Uterus (tissue), 4 donors: Measurements from ENCODE around the gene NDUFB11. TPM values are rescaled to one million over a fixed set of nuclear protein-coding genes. Genes with fewer than 3 reads are reported as not detected.

ENCODE experiments used
- DNase-seq, 2 donors: peaks; one replicate each; pipeline ENCODE4 v3.0.0-alpha.2; 2019 to 2020
- H3K27ac ChIP-seq, 2 donors: fragments of 200-600 bp; sonication (generic); 1 replicate in 1 of 2; 2 replicates in 1 of 2; pipeline ENCODE4 v1.5.1; 2016 to 2018
- H3K27me3 ChIP-seq, 2 donors: fragments of 200-600 bp; sonication (generic); one replicate each; pipeline ENCODE4 v1.5.1; 2018 to 2019; ENCODE audit warnings: control low read depth in 1 of 2
- H3K36me3 ChIP-seq, 2 donors: fragments of 200-600 bp; sonication (generic); one replicate each; pipeline ENCODE4 v1.5.1; 2019; ENCODE audit warnings: control low read depth in 1 of 2
- H3K4me1 ChIP-seq, 2 donors: fragments of 200-600 bp; sonication (generic); one replicate each; pipeline ENCODE4 v1.5.1; 2018 to 2019; ENCODE audit warnings: control low read depth in 1 of 2
- H3K4me3 ChIP-seq, 2 donors: fragments of 200-600 bp; sonication (generic); 1 replicate in 1 of 2; 2 replicates in 1 of 2; pipeline ENCODE4 v1.5.1; 2018 to 2019; ENCODE audit warnings: mild to moderate bottlenecking in 1 of 2
- H3K9me3 ChIP-seq, 2 donors: fragments of 200-600 bp; sonication (generic); one replicate each; pipeline ENCODE4 v1.5.1; 2019; ENCODE audit warnings: control low read depth in 1 of 2
- POLR2A ChIP-seq, 2 donors: fragments of 450-650 bp; IDR thresholded peaks; one replicate each; pipeline ENCODE4 v1.6.1; 2016; ENCODE audit warnings: antibody characterized with exemption in 2 of 2, mild to moderate bottlenecking in 1 of 2, moderate library complexity in 1 of 2
- intact Hi-C: fragments of 100-400 bp; cut with DNase I; formaldehyde crosslinking; loops from one replicate; pipeline ENCODE4 v1.15.1; 2023; ENCODE audit warnings: low total_unique reads
- total RNA-seq, 4 donors: library from RNA; depleted of rRNA in 3 of 4; stranded (reverse); fragments of >200 nt in 3 of 4; gene quantifications; one replicate each; pipeline versions ENCODE4 v1.1.0 to v1.2.4, GENCODE V29; 2014 to 2023
- TF ChIP-seq, protein P1 (sequence below), 4 experiments: fragments of 200-600 bp in 2 of 4; fragments of 450-650 bp in 2 of 4; sonication (generic) in 2 of 4; IDR thresholded peaks; one replicate each; pipeline ENCODE4 v1.5.1; 2016 to 2019; ENCODE audit warnings: antibody characterized with exemption in 4 of 4, mild to moderate bottlenecking in 2 of 4, moderate library complexity in 1 of 4
- donor health status: DM: yes; HTN: yes; CAD: no.

Gene NDUFB11
- total RNA-seq, 4 donors from 2014 or later: 28.6 to 42.6 (median 35.5) TPM

DNA sequence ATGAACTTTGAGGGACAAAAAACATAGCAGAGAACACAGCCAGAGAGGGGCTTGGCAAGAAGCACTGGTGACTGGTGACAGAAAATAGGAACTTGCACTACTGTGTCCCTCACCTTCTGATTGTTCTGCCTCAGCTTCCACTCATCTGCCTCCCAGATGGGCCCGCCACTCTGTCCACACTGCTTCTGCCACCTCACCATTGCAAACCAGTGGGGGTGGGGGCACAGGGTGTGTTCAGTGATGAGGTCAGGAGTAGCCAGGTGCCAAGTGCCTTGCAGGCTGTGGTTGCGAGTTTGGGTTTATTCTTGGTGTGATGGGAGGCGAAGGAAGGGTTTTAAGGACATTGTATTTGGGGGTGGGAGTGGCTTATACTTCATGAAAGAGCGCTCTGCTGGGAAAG lies 40.0 kb upstream of the NDUFB11 start:
- Histone ChIP-seq H3K36me3 (no peaks in the 10 kb centered on the region), H3K27me3 (no peaks in the 10 kb centered on the region), H3K9me3 (no peaks in the 10 kb centered on the region), H3K4me1 (no peaks in the 10 kb centered on the region), H3K4me3 (no peak overlapping the region), H3K27ac (no peak overlapping the region)
- no peak for TF ChIP-seq POLR2A (IDR thresholded peaks at IDR 0.05)
- TF ChIP-seq, protein P1, sequence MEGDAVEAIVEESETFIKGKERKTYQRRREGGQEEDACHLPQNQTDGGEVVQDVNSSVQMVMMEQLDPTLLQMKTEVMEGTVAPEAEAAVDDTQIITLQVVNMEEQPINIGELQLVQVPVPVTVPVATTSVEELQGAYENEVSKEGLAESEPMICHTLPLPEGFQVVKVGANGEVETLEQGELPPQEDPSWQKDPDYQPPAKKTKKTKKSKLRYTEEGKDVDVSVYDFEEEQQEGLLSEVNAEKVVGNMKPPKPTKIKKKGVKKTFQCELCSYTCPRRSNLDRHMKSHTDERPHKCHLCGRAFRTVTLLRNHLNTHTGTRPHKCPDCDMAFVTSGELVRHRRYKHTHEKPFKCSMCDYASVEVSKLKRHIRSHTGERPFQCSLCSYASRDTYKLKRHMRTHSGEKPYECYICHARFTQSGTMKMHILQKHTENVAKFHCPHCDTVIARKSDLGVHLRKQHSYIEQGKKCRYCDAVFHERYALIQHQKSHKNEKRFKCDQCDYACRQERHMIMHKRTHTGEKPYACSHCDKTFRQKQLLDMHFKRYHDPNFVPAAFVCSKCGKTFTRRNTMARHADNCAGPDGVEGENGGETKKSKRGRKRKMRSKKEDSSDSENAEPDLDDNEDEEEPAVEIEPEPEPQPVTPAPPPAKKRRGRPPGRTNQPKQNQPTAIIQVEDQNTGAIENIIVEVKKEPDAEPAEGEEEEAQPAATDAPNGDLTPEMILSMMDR (IDR thresholded peaks at IDR 0.05): no peak
- no peak for DNase-seq
- intact Hi-C loops: no loop called here

DNA sequence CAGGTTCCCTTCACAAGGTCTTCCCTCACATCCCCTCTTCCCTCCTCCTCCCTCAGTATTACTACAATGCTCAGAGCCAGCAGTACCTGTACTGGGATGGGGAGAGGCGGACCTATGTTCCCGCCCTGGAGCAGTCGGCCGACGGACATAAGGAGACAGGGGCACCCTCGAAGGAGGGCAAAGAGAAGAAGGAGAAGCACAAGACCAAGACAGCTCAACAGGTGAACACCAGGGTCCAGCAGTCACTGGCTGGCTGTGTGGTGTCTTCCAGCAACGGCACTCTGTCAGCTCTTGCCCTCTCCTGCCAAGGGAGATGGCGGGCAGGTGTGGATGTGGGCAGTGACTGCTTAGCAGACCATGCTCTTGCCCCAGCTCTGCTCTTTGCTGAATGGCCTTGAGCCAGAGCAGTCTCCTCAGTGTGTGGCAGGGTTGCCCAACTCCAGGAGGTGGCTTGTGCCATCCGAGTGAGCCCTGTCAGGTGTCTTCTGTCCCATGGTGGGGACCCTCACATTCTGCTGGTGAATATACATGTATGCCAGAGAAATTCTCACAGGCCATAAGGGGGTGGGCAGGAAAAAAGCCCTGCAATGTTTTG lies 37.7 kb upstream of the NDUFB11 start:
- no peaks in the 10 kb centered on the region for H3K4me1 ChIP-seq
- no peaks in the 10 kb centered on the region for H3K27me3 ChIP-seq
- no peak overlapping the region for H3K27ac ChIP-seq
- TF ChIP-seq, protein P1 (IDR thresholded peaks at IDR 0.05): no peak
- no peak for TF ChIP-seq POLR2A (IDR thresholded peaks at IDR 0.05)
- no peaks in the 10 kb centered on the region for H3K36me3 ChIP-seq
- H3K4me3 ChIP-seq: no peak overlapping the region
- intact Hi-C loops: no loop called here
- DNase-seq: no peak
- no peaks in the 10 kb centered on the region for H3K9me3 ChIP-seq

DNA sequence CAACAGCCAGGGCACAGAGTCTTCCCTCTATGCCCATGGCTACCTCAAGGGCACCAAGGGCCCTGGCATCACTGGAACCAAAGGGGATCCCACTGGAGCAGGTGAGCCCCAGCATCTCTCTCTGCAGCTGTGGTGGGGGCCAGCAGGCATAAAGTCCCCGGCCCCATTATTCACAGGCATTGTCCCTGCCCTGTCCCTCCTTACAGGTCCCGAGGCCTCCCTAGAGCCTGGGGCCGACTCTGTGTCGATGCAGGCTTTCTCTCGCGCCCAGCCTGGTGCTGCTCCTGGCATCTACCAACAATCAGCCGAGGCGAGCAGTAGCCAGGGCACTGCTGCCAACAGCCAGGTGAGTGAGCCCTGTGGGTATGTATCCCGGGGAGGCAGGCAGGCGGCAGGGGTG lies 36.8 kb upstream of the NDUFB11 start:
- Histone ChIP-seq H3K9me3 (no peaks in the 10 kb centered on the region), H3K36me3 (no peaks in the 10 kb centered on the region), H3K27ac (no peak overlapping the region), H3K4me3 (no peak overlapping the region), H3K4me1 (no peaks in the 10 kb centered on the region), H3K27me3 (no peaks in the 10 kb centered on the region)
- intact Hi-C loops: no loop called here
- TF ChIP-seq POLR2A (IDR thresholded peaks at IDR 0.05): no peak
- TF ChIP-seq, protein P1 (IDR thresholded peaks at IDR 0.05): no peak
- no peak for DNase-seq

DNA sequence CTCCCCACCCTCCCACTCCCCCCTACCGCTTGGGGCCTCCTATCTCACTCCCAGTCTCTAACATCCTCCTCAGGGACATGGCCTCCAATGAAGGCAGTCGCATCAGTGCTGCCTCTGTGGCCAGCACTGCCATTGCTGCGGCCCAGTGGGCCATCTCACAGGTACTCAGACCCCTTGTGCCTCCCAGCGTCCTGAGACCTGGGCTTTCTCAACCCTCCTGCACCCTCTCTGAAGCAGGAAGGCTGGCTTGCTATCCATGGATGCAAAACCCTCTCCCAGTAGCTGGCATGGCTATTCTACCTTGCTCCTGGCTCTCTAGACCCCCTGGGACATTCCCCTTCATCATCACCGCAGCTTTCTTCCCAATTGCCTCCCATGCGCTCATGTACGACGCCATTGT lies 35.8 kb upstream of the NDUFB11 start:
- no peak for DNase-seq
- H3K27ac ChIP-seq: no peak overlapping the region
- no peaks in the 10 kb centered on the region for H3K36me3 ChIP-seq
- no peaks in the 10 kb centered on the region for H3K27me3 ChIP-seq
- H3K4me3 ChIP-seq: no peak overlapping the region
- no peaks in the 10 kb centered on the region for H3K4me1 ChIP-seq
- intact Hi-C loops: no loop called here
- no peaks in the 10 kb centered on the region for H3K9me3 ChIP-seq
- TF ChIP-seq POLR2A (IDR thresholded peaks at IDR 0.05): no peak
- TF ChIP-seq, protein P1 (IDR thresholded peaks at IDR 0.05): no peak

DNA sequence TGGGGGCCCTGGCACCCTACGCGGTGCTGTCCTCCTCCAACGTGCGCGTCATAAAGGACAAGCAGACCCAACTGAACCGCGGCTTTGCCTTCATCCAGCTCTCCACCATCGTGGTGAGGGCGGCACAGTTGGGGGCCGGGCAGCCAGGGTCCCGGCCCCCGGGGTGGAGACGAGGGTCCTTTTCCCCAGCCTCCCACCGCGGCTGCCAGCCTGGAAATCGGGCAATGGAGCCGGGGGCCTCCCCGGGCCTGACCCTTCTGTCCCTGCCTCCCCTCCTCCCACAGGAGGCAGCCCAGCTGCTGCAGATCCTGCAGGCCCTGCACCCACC lies 35.4 kb upstream of the NDUFB11 start:
- Histone ChIP-seq H3K36me3 (no peaks in the 10 kb centered on the region), H3K27ac (no peak overlapping the region), H3K4me3 (no peak overlapping the region), H3K9me3 (no peaks in the 10 kb centered on the region), H3K4me1 (no peaks in the 10 kb centered on the region), H3K27me3 (no peaks in the 10 kb centered on the region)
- intact Hi-C loops: no loop called here
- DNase-seq: no peak
- no peak for TF ChIP-seq POLR2A (IDR thresholded peaks at IDR 0.05)
- TF ChIP-seq, protein P1 (IDR thresholded peaks at IDR 0.05): no peak
